Measurements from ENCODE around the gene TAP2. TPM values are rescaled to one million over a fixed set of nuclear protein-coding genes. Genes with fewer than 3 reads are reported as not detected.

TAP2 gene
- total and polyA plus RNA-seq, 2 donors (not counting 1 experiment from before 2014, with no cell fraction given): 66.1 to 126 TPM

GRCh38 chr6:32790306-32790705, 48.2 kb downstream of the TAP2 start:
- no peak for DNase-seq
- POLR2A ChIA-PET: no interaction called here
- no peaks in the 10 kb centered on the region for H3K36me3 ChIP-seq (replicated peaks in 1 of 2; ENCODE audit: control extremely low read depth in 1 of 2, control insufficient read depth in 1 of 2, extremely low read depth in 1 of 2, insufficient read depth in 2 of 2, low read length in 1 of 2)
- H3K4me2 ChIP-seq (replicated peaks; ENCODE audit: low read depth, low read length, poor library complexity, severe bottlenecking): no peak overlapping the region
- no peak overlapping the region for H3K27ac Mint-ChIP-seq
- H3K4me1 Mint-ChIP-seq: peaks cover 20% of the 10 kb centered on the region
- H3K4me3 ChIP-seq (ENCODE audit: control extremely low read depth in 1 of 5, extremely low read depth in 1 of 5, insufficient read depth in 1 of 5, low read depth in 2 of 5, low read length in 4 of 5): no peak overlapping the region
- no peaks in the 10 kb centered on the region for H3K27me3 ChIP-seq (replicated peaks in 1 of 4; ENCODE audit: control extremely low read depth in 1 of 4, control insufficient read depth in 3 of 4, insufficient read depth in 4 of 4, low read length in 3 of 4)
- H3K9me3 Mint-ChIP-seq (ENCODE audit: insufficient read depth): no peaks in the 10 kb centered on the region
- H2AFZ ChIP-seq (ENCODE audit: insufficient read depth, low read depth, low read length, poor library complexity, severe bottlenecking): no peak overlapping the region
- no peak overlapping the region for H3K4me3 Mint-ChIP-seq
- no peak overlapping the region for H3K27ac ChIP-seq (ENCODE audit: low read length in 2 of 2)
- H4K20me1 ChIP-seq (ENCODE audit: control insufficient read depth, insufficient read depth, low read length, poor library complexity, severe bottlenecking): no peaks in the 10 kb centered on the region
- H3K27me3 Mint-ChIP-seq: no peaks in the 10 kb centered on the region
- no peak for ATAC-seq (ENCODE audit: low read depth)
- H3K79me2 ChIP-seq (ENCODE audit: control insufficient read depth, insufficient read depth, low read length): no peaks in the 10 kb centered on the region
- H3K9ac ChIP-seq (ENCODE audit: low read length): no peak overlapping the region
- no peaks in the 10 kb centered on the region for H3K9me3 ChIP-seq (ENCODE audit: control extremely low read depth in 1 of 3, control insufficient read depth in 2 of 3, insufficient read depth in 1 of 3, low read length in 2 of 3)
- peaks cover 14% of the 10 kb centered on the region in 2 donors for H3K4me1 ChIP-seq (ENCODE audit: control insufficient read depth in 2 of 2, insufficient read depth in 2 of 2, low read length in 2 of 2)
- intact Hi-C loops (cut with micrococcal nuclease): loop anchor here (10.0 kb wide), 2 partner anchors 666 to 746 kb away; partner anchors contain the start of gene ATF6B
- WGBS (ENCODE audit: insufficient coverage): 38% methylated on average over 1 of the region's 2 CpGs
- TF ChIP-seq CTCF (IDR thresholded peaks at IDR 0.05) (no peak), EZH2 (IDR thresholded peaks at IDR 0.05; ENCODE audit: borderline replicate concordance, insufficient read depth, low read depth, low read length, poor library complexity, severe bottlenecking) (no peak)
- CTCF ChIA-PET: interaction anchor here (0.8 to 9.6 kb wide), 3 partner anchors 10 to 376 kb away, joined by 3 to 90 read pairs (median 4); no protein-coding TSS in a partner anchor

Other genes with a start within 250 kb of the TAP2 start
- 559 and 584 TPM in 2 replicates for gene HLA-DRB1, start 248.9 kb downstream of the TAP2 start, total RNA-seq
- gene HLA-DRB1, start 248.9 kb downstream of the TAP2 start, polyA plus RNA-seq: 1,038 and 1,240 TPM in 2 replicates
- 463 and 489 TPM in 2 replicates for gene HLA-DQA1, start 201.3 kb downstream of the TAP2 start, total RNA-seq
- 260 and 486 TPM in 2 replicates for gene HLA-DQA1, start 201.3 kb downstream of the TAP2 start, polyA plus RNA-seq
- 267 and 287 TPM in 2 replicates for gene HLA-DQB1, start 172.1 kb downstream of the TAP2 start, total RNA-seq
- gene HLA-DQB1, start 172.1 kb downstream of the TAP2 start, polyA plus RNA-seq: 181 and 986 TPM in 2 replicates
- gene HLA-DQA2, start 97.3 kb downstream of the TAP2 start, total RNA-seq: 171 and 173 TPM in 2 replicates
- 14.5 and 35.9 TPM in 2 replicates for gene HLA-DQA2, start 97.3 kb downstream of the TAP2 start, polyA plus RNA-seq
- gene HLA-DQB2, start 75.2 kb downstream of the TAP2 start, total RNA-seq: 109 and 112 TPM in 2 replicates
- gene HLA-DQB2, start 75.2 kb downstream of the TAP2 start, polyA plus RNA-seq: 41.1 and 111 TPM in 2 replicates
- gene HLA-DOB, start 21.7 kb downstream of the TAP2 start, total RNA-seq: 109 TPM in 2 replicates
- 198 and 231 TPM in 2 replicates for gene HLA-DOB, start 21.7 kb downstream of the TAP2 start, polyA plus RNA-seq
- gene PSMB8, start 5.3 kb upstream of the TAP2 start, total RNA-seq: 127 and 129 TPM in 2 replicates
- 256 and 257 TPM in 2 replicates for gene PSMB8, start 5.3 kb upstream of the TAP2 start, polyA plus RNA-seq
- gene TAP1, start 15.0 kb upstream of the TAP2 start, total RNA-seq: 126 and 131 TPM in 2 replicates
- gene TAP1, start 15.0 kb upstream of the TAP2 start, polyA plus RNA-seq: 162 and 184 TPM in 2 replicates
- 174 and 181 TPM in 2 replicates for gene PSMB9, start 15.5 kb upstream of the TAP2 start, total RNA-seq
- gene PSMB9, start 15.5 kb upstream of the TAP2 start, polyA plus RNA-seq: 190 and 242 TPM in 2 replicates
- 587 and 593 TPM in 2 replicates for gene HLA-DMB, start 102.3 kb upstream of the TAP2 start, total RNA-seq
- gene HLA-DMB, start 102.3 kb upstream of the TAP2 start, polyA plus RNA-seq: 655 and 656 TPM in 2 replicates
- gene HLA-DMA, start 114.4 kb upstream of the TAP2 start, total RNA-seq: 554 and 558 TPM in 2 replicates
- gene HLA-DMA, start 114.4 kb upstream of the TAP2 start, polyA plus RNA-seq: 925 and 1,129 TPM in 2 replicates
- gene BRD2, start 129.9 kb upstream of the TAP2 start, total RNA-seq: 448 and 474 TPM in 2 replicates
- gene BRD2, start 129.9 kb upstream of the TAP2 start, polyA plus RNA-seq: 620 and 721 TPM in 2 replicates
- 209 TPM in 2 replicates for gene HLA-DOA, start 170.9 kb upstream of the TAP2 start, total RNA-seq
- 191 and 338 TPM in 2 replicates for gene HLA-DOA, start 170.9 kb upstream of the TAP2 start, polyA plus RNA-seq
- gene HLA-DPA1, start 234.9 kb upstream of the TAP2 start, total RNA-seq: 665 and 702 TPM in 2 replicates
- 559 and 2,256 TPM in 2 replicates for gene HLA-DPA1, start 234.9 kb upstream of the TAP2 start, polyA plus RNA-seq
- 1,068 and 1,104 TPM in 2 replicates for gene HLA-DPB1, start 237.3 kb upstream of the TAP2 start, total RNA-seq
- 921 and 1,578 TPM in 2 replicates for gene HLA-DPB1, start 237.3 kb upstream of the TAP2 start, polyA plus RNA-seq